HAP-1 (cell line): Measurements from ENCODE around the gene EXOC4.
"Not testable (repeated sequence)": the region's sequence is repeated elsewhere in the genome, so short reads cannot be mapped to it uniquely, and the experiment has no call there.

ENCODE experiments used
- DNase-seq, 2 experiments: peaks; one replicate each; pipeline ENCODE4 v3.0.0-alpha.2; 2016 to 2020; ENCODE audit warnings: low spot score in 2 of 2
- H3K27me3 ChIP-seq: fragments of 250-450 bp; sonication (Bioruptor Pico); 2 replicates; pipeline ENCODE4 v1.5.1; 2020; ENCODE audit warnings: low read depth, mild to moderate bottlenecking, moderate library complexity
- H3K36me3 ChIP-seq: fragments of 250-450 bp; sonication (Bioruptor Pico); replicated peaks from 2 replicates; pipeline ENCODE4 v1.5.1; 2020; ENCODE audit warnings: mild to moderate bottlenecking
- H3K4me1 ChIP-seq: fragments of 250-450 bp; sonication (Bioruptor Pico); 2 replicates; pipeline ENCODE4 v1.5.1; 2020; ENCODE audit warnings: mild to moderate bottlenecking
- H3K4me3 ChIP-seq: fragments of 250-450 bp; sonication (Bioruptor Pico); 2 replicates; pipeline ENCODE4 v1.5.1; 2020; ENCODE audit warnings: mild to moderate bottlenecking, moderate library complexity
- H3K9me3 ChIP-seq: fragments of 250-450 bp; sonication (Bioruptor Pico); 2 replicates; pipeline ENCODE4 v1.5.1; 2020; ENCODE audit warnings: mild to moderate bottlenecking, moderate library complexity
- in situ Hi-C: fragments of 300-500 bp; cut with MboI; formaldehyde crosslinking; loops from 3 replicates; pipeline ENCODE4 v1.14.3; 2020; ENCODE audit warnings: low sequenced_read_pairs, inconsistent platforms, mixed read lengths

The EXOC4 gene

GRCh38 chr7:133763076-133763640, 510.3 kb downstream of the EXOC4 start:
- DNase-seq, result no peak
- no peak overlapping the region for H3K4me3 ChIP-seq
- in situ Hi-C loops, result no loop called here
- no peaks in the 10 kb centered on the region for H3K36me3 ChIP-seq
- H3K9me3 ChIP-seq, result no peaks in the 10 kb centered on the region
- no peaks in the 10 kb centered on the region for H3K27me3 ChIP-seq
- H3K4me1 ChIP-seq, result no peaks in the 10 kb centered on the region

- no peaks in the 10 kb centered on the region for H3K9me3 ChIP-seq
- no peaks in the 10 kb centered on the region for H3K36me3 ChIP-seq
- H3K4me1 ChIP-seq, result peaks cover 2% of the 10 kb centered on the region; the same call in 1 of the 2 replicates
- no peak overlapping the region for H3K4me3 ChIP-seq
- no peak for DNase-seq
- in situ Hi-C loops, result no loop called here
- no peaks in the 10 kb centered on the region for H3K27me3 ChIP-seq
Measured at GRCh38 chr7:133769668-133770067, 516.8 kb downstream of the EXOC4 start.

GRCh38 chr7:133770863-133771492, 518.1 kb downstream of the EXOC4 start:
- no peaks in the 10 kb centered on the region for H3K27me3 ChIP-seq
- in situ Hi-C loops, result no loop called here
- DNase-seq, result peak in 1 of 2 experiments; percentile 4
- no peak overlapping the region for H3K4me3 ChIP-seq
- no peaks in the 10 kb centered on the region for H3K36me3 ChIP-seq
- H3K4me1 ChIP-seq, result peaks cover 2% of the 10 kb centered on the region; the same call in 1 of the 2 replicates
- H3K9me3 ChIP-seq, result no peaks in the 10 kb centered on the region

GRCh38 chr7:133771788-133772419, 519.0 kb downstream of the EXOC4 start:
- Histone ChIP-seq H3K4me1 (peaks cover 2% of the 10 kb centered on the region; the same call in 1 of the 2 replicates), H3K36me3 (no peaks in the 10 kb centered on the region), H3K27me3 (no peaks in the 10 kb centered on the region), H3K9me3 (no peaks in the 10 kb centered on the region), H3K4me3 (no peak overlapping the region)
- in situ Hi-C loops, result no loop called here
- no peak for DNase-seq

- no peak for DNase-seq
- Histone ChIP-seq H3K4me3 (no peak overlapping the region), H3K27me3 (no peaks in the 10 kb centered on the region), H3K4me1 (peaks cover 2% of the 10 kb centered on the region; the same call in 1 of the 2 replicates), H3K9me3 (no peaks in the 10 kb centered on the region), H3K36me3 (no peaks in the 10 kb centered on the region)
- in situ Hi-C loops, result no loop called here
Measured at GRCh38 chr7:133773601-133774000, 520.7 kb downstream of the EXOC4 start.

GRCh38 chr7:133775201-133775600, 522.3 kb downstream of the EXOC4 start:
- Histone ChIP-seq H3K36me3 (no peaks in the 10 kb centered on the region), H3K4me3 (no peak overlapping the region), H3K27me3 (no peaks in the 10 kb centered on the region), H3K4me1 (peaks cover 1% of the 10 kb centered on the region; the same call in 1 of the 2 replicates), H3K9me3 (no peaks in the 10 kb centered on the region)
- no peak for DNase-seq
- in situ Hi-C loops, result no loop called here

- H3K27me3 ChIP-seq, result no peaks in the 10 kb centered on the region
- no peak overlapping the region for H3K4me3 ChIP-seq
- in situ Hi-C loops, result no loop called here
- no peak for DNase-seq
- no peaks in the 10 kb centered on the region for H3K4me1 ChIP-seq
- no peaks in the 10 kb centered on the region for H3K9me3 ChIP-seq
- H3K36me3 ChIP-seq, result no peaks in the 10 kb centered on the region
Measured at GRCh38 chr7:133776266-133776665, 523.4 kb downstream of the EXOC4 start.

- Histone ChIP-seq H3K36me3 (no peaks in the 10 kb centered on the region), H3K9me3 (no peaks in the 10 kb centered on the region), H3K4me3 (no peak overlapping the region), H3K27me3 (no peaks in the 10 kb centered on the region), H3K4me1 (no peaks in the 10 kb centered on the region)
- in situ Hi-C loops, result no loop called here
- no peak for DNase-seq
Measured at GRCh38 chr7:133777701-133778100, 524.8 kb downstream of the EXOC4 start.

- H3K36me3 ChIP-seq, result no peaks in the 10 kb centered on the region
- in situ Hi-C loops, result no loop called here
- H3K4me1 ChIP-seq, result no peaks in the 10 kb centered on the region
- H3K27me3 ChIP-seq, result no peaks in the 10 kb centered on the region
- H3K9me3 ChIP-seq, result no peaks in the 10 kb centered on the region
- DNase-seq, result no peak
- no peak overlapping the region for H3K4me3 ChIP-seq
Measured at GRCh38 chr7:133778472-133778871, 525.6 kb downstream of the EXOC4 start.

GRCh38 chr7:133779538-133779937, 526.7 kb downstream of the EXOC4 start:
- H3K9me3 ChIP-seq, H3K36me3 ChIP-seq, H3K27me3 ChIP-seq, DNase-seq, H3K4me3 ChIP-seq, H3K4me1 ChIP-seq, in situ Hi-C loops: not testable (repeated sequence)

- no peak for DNase-seq
- Histone ChIP-seq H3K4me1 (no peaks in the 10 kb centered on the region), H3K27me3 (no peaks in the 10 kb centered on the region), H3K4me3 (no peak overlapping the region), H3K36me3 (no peaks in the 10 kb centered on the region), H3K9me3 (no peaks in the 10 kb centered on the region)
- in situ Hi-C loops, result no loop called here
Measured at GRCh38 chr7:133780912-133781311, 528.0 kb downstream of the EXOC4 start.

- H3K36me3 ChIP-seq, result no peaks in the 10 kb centered on the region
- no peak for DNase-seq
- no peak overlapping the region for H3K4me3 ChIP-seq
- no peaks in the 10 kb centered on the region for H3K4me1 ChIP-seq
- no peaks in the 10 kb centered on the region for H3K27me3 ChIP-seq
- no peaks in the 10 kb centered on the region for H3K9me3 ChIP-seq
- in situ Hi-C loops, result no loop called here
Measured at GRCh38 chr7:133781486-133782090, 528.7 kb downstream of the EXOC4 start.

GRCh38 chr7:133782470-133782869, 529.6 kb downstream of the EXOC4 start:
- in situ Hi-C loops, result no loop called here
- Histone ChIP-seq H3K4me3 (no peak overlapping the region), H3K9me3 (no peaks in the 10 kb centered on the region), H3K36me3 (no peaks in the 10 kb centered on the region), H3K27me3 (no peaks in the 10 kb centered on the region), H3K4me1 (no peaks in the 10 kb centered on the region)
- DNase-seq, result no peak

- no peaks in the 10 kb centered on the region for H3K27me3 ChIP-seq
- no peak overlapping the region for H3K4me3 ChIP-seq
- DNase-seq, result no peak
- H3K9me3 ChIP-seq, result no peaks in the 10 kb centered on the region
- no peaks in the 10 kb centered on the region for H3K36me3 ChIP-seq
- in situ Hi-C loops, result no loop called here
- no peaks in the 10 kb centered on the region for H3K4me1 ChIP-seq
Measured at GRCh38 chr7:133783276-133783675, 530.4 kb downstream of the EXOC4 start.
